ENCODE results near the gene TOM1.
A peak's percentile ranks its signal among the peaks of the same experiment; 100 is the strongest.

The TOM1 gene

GRCh38 chr22:35311551-35311999 is 11.9 kb downstream of the TOM1 start:
- H3K79me2 ChIP-seq (ENCODE audit: insufficient read depth, low read depth): no peaks in the 10 kb centered on the region
- H3K36me3 ChIP-seq (ENCODE audit: insufficient read depth): no peaks in the 10 kb centered on the region
- peak; percentile 28 for TF ChIP-seq CTCF (conservative IDR thresholded peaks at IDR 0.05; ENCODE audit: low read depth, low read length)
- no peaks in the 10 kb centered on the region for H4K20me1 ChIP-seq (ENCODE audit: insufficient read depth)
- peak overlapping the region; percentile 12; the same call in 1 of the 2 replicates for H3K9ac ChIP-seq
- H3K27me3 ChIP-seq (ENCODE audit: insufficient read depth, low read depth): no peaks in the 10 kb centered on the region
- H3K27ac ChIP-seq: peak overlapping the region; percentile 30; the same call in 1 of the 2 replicates
- H3K4me3 ChIP-seq (IDR thresholded peaks at IDR 0.05; ENCODE audit: insufficient read depth, low read depth, low read length): no peak overlapping the region
- H3K4me1 ChIP-seq (ENCODE audit: low read depth, poor library complexity, severe bottlenecking): peaks cover 76% of the 10 kb centered on the region
- no peak overlapping the region for H2AFZ ChIP-seq (ENCODE audit: low read depth)
- H3K4me2 ChIP-seq: peak overlapping the region; percentile 71

GRCh38 chr22:35312198-35313059 is 12.7 kb downstream of the TOM1 start:
- no peak overlapping the region for H3K4me3 ChIP-seq (IDR thresholded peaks at IDR 0.05; ENCODE audit: insufficient read depth, low read depth, low read length)
- H3K9ac ChIP-seq: peak overlapping the region; percentile 16; the same call in 1 of the 2 replicates
- H3K36me3 ChIP-seq (ENCODE audit: insufficient read depth): no peaks in the 10 kb centered on the region
- no peaks in the 10 kb centered on the region for H4K20me1 ChIP-seq (ENCODE audit: insufficient read depth)
- peak overlapping the region; percentile 71; the same call in 1 of the 2 replicates for H3K4me2 ChIP-seq
- H3K27ac ChIP-seq: peak overlapping the region; percentile 10; the same call in 1 of the 2 replicates
- TF ChIP-seq CTCF (conservative IDR thresholded peaks at IDR 0.05; ENCODE audit: low read depth, low read length): no peak
- H3K27me3 ChIP-seq (ENCODE audit: insufficient read depth, low read depth): no peaks in the 10 kb centered on the region
- H3K4me1 ChIP-seq (ENCODE audit: low read depth, poor library complexity, severe bottlenecking): peaks cover 68% of the 10 kb centered on the region
- no peaks in the 10 kb centered on the region for H3K79me2 ChIP-seq (ENCODE audit: insufficient read depth, low read depth)
- H2AFZ ChIP-seq (ENCODE audit: low read depth): no peak overlapping the region

- Histone ChIP-seq H3K27me3 (ENCODE audit: insufficient read depth, low read depth) (no peaks in the 10 kb centered on the region), H3K9ac (no peak overlapping the region), H3K4me2 (no peak overlapping the region), H4K20me1 (ENCODE audit: insufficient read depth) (no peaks in the 10 kb centered on the region), H2AFZ (ENCODE audit: low read depth) (no peak overlapping the region), H3K79me2 (ENCODE audit: insufficient read depth, low read depth) (no peaks in the 10 kb centered on the region), H3K36me3 (ENCODE audit: insufficient read depth) (no peaks in the 10 kb centered on the region), H3K4me1 (ENCODE audit: low read depth, poor library complexity, severe bottlenecking) (peaks cover 57% of the 10 kb centered on the region), H3K4me3 (IDR thresholded peaks at IDR 0.05; ENCODE audit: insufficient read depth, low read depth, low read length) (no peak overlapping the region), H3K27ac (no peak overlapping the region)
- no peak for TF ChIP-seq CTCF (conservative IDR thresholded peaks at IDR 0.05; ENCODE audit: low read depth, low read length)
Observed at GRCh38 chr22:35313311-35314121, 13.8 kb downstream of the TOM1 start.

- Histone ChIP-seq H2AFZ (ENCODE audit: low read depth) (no peak overlapping the region), H3K4me3 (IDR thresholded peaks at IDR 0.05; ENCODE audit: insufficient read depth, low read depth, low read length) (no peak overlapping the region), H3K27ac (no peak overlapping the region), H3K79me2 (ENCODE audit: insufficient read depth, low read depth) (no peaks in the 10 kb centered on the region), H3K9ac (no peak overlapping the region), H3K36me3 (ENCODE audit: insufficient read depth) (no peaks in the 10 kb centered on the region), H4K20me1 (ENCODE audit: insufficient read depth) (no peaks in the 10 kb centered on the region), H3K4me2 (no peak overlapping the region), H3K27me3 (ENCODE audit: insufficient read depth, low read depth) (no peaks in the 10 kb centered on the region), H3K4me1 (ENCODE audit: low read depth, poor library complexity, severe bottlenecking) (peaks cover 48% of the 10 kb centered on the region)
- no peak for TF ChIP-seq CTCF (conservative IDR thresholded peaks at IDR 0.05; ENCODE audit: low read depth, low read length)
Observed at GRCh38 chr22:35314161-35314942, 14.7 kb downstream of the TOM1 start.
